Left lobe of liver (tissue), 2 donors: ENCODE results near the gene FANCI. TPM values are rescaled to one million over a fixed set of nuclear protein-coding genes. Genes with fewer than 3 reads are reported as not detected.
A peak's percentile ranks its signal among the peaks of the same experiment; 100 is the strongest.

Experiments used
- ATAC-seq: fragments of 200-7000 bp; cut with Tn5 transposase; one replicate; pipeline ENCODE4 v1.9.1; 2020; ENCODE audit warnings: mild to moderate bottlenecking, moderate library complexity
- DNase-seq: peaks from one replicate; pipeline ENCODE4 v3.0.0-alpha.2; 2020; ENCODE audit warnings: low spot score
- total RNA-seq: library from RNA; stranded (reverse); gene quantifications from one replicate; pipeline ENCODE4 v1.2.1, GENCODE V29; 2021
- donor health status: DM: no; HTN: no; CAD: no; lungs with moderate emphysema.
- donor health status: DM: no; HTN: yes; CAD: no.

The FANCI gene
- total RNA-seq, 1 donor from 2014 or later: 3.3 TPM

GRCh38 chr15:89303986-89304385 is 60.2 kb downstream of the FANCI start:
- ATAC-seq: no peak
- DNase-seq: no peak

- DNase-seq (no peak), ATAC-seq (no peak)
Measured at GRCh38 chr15:89305395-89305794, 61.6 kb downstream of the FANCI start.

- ATAC-seq: no peak
Measured at GRCh38 chr15:89307046-89307587, 63.3 kb downstream of the FANCI start.

GRCh38 chr15:89307791-89308190 is 64.0 kb downstream of the FANCI start:
- DNase-seq: no peak
- no peak for ATAC-seq

More at GRCh38 chr15:89307046-89307587, 63.3 kb downstream of the FANCI start:
- no peak for DNase-seq

GRCh38 chr15:89308236-89308635 is 64.5 kb downstream of the FANCI start:
- DNase-seq: no peak
- ATAC-seq: no peak

- DNase-seq: no peak
- ATAC-seq: no peak
Measured at GRCh38 chr15:89309993-89310392, 66.2 kb downstream of the FANCI start.

GRCh38 chr15:89315375-89315929 is 71.7 kb downstream of the FANCI start:
- ATAC-seq: peak; percentile 11

GRCh38 chr15:89316504-89316903 is 72.7 kb downstream of the FANCI start:
- no peak for DNase-seq
- no peak for ATAC-seq

More at GRCh38 chr15:89315375-89315929, 71.7 kb downstream of the FANCI start:
- no peak for DNase-seq

- DNase-seq (no peak), ATAC-seq (no peak)
Measured at GRCh38 chr15:89317186-89317720, 73.5 kb downstream of the FANCI start.

GRCh38 chr15:89319678-89320077 is 75.9 kb downstream of the FANCI start:
- no peak for ATAC-seq

GRCh38 chr15:89320200-89320599 is 76.4 kb downstream of the FANCI start:
- DNase-seq (no peak), ATAC-seq (no peak)

More at GRCh38 chr15:89319678-89320077, 75.9 kb downstream of the FANCI start:
- DNase-seq: no peak

- peak; percentile 85 for DNase-seq
- peak; percentile 92 for ATAC-seq
Measured at GRCh38 chr15:89321521-89322410, 78.0 kb downstream of the FANCI start.

- ATAC-seq: no peak
- no peak for DNase-seq
Measured at GRCh38 chr15:89322822-89323221, 79.0 kb downstream of the FANCI start.

GRCh38 chr15:89323825-89324224 is 80.0 kb downstream of the FANCI start:
- ATAC-seq (no peak), DNase-seq (no peak)

- DNase-seq (no peak), ATAC-seq (no peak)
Measured at GRCh38 chr15:89325039-89325803, 81.4 kb downstream of the FANCI start.

GRCh38 chr15:89326316-89326715 is 82.5 kb downstream of the FANCI start:
- ATAC-seq (no peak), DNase-seq (no peak)

GRCh38 chr15:89327113-89327512 is 83.3 kb downstream of the FANCI start:
- ATAC-seq (no peak), DNase-seq (no peak)

GRCh38 chr15:89328398-89329254 is 84.8 kb downstream of the FANCI start:
- no peak for DNase-seq
- no peak for ATAC-seq

- ATAC-seq (no peak), DNase-seq (no peak)
Measured at GRCh38 chr15:89329329-89330084, 85.7 kb downstream of the FANCI start.
